GM21529 (cell line): ENCODE measurements around the gene KRT38.
"Not testable (repeated sequence)": the region's sequence is repeated elsewhere in the genome, so short reads cannot be mapped to it uniquely, and the experiment has no call there.

Source experiments
- ATAC-seq: cut with Tn5 transposase; IDR thresholded peaks from one replicate; pipeline ENCODE4 v1.9.1; 2021; ENCODE audit not compliant: unreplicated experiment

Gene KRT38

GRCh38 chr17:41424111-41424635, 16.6 kb downstream of the KRT38 start, which contains the start of gene KRT37:
Gene KRT37 (minus strand): TSS chr17:41424585. CDS start chr17:41424523, 62 bp downstream.
- ATAC-seq = no peak

- not testable (repeated sequence) for ATAC-seq
Observed at GRCh38 chr17:41422586-41422985, 18.2 kb downstream of the KRT38 start.

- no peak for ATAC-seq
Observed at GRCh38 chr17:41421617-41422016, 19.2 kb downstream of the KRT38 start.

- no peak for ATAC-seq
Observed at GRCh38 chr17:41421116-41421515, 19.7 kb downstream of the KRT38 start.

- no peak for ATAC-seq
Observed at GRCh38 chr17:41420134-41420533, 20.6 kb downstream of the KRT38 start.

GRCh38 chr17:41419716-41420115, 21.1 kb downstream of the KRT38 start:
- ATAC-seq = no peak

GRCh38 chr17:41418116-41418860, 22.5 kb downstream of the KRT38 start:
- no peak for ATAC-seq

- ATAC-seq = no peak
Observed at GRCh38 chr17:41417576-41418015, 23.2 kb downstream of the KRT38 start.

GRCh38 chr17:41417127-41417526, 23.7 kb downstream of the KRT38 start:
- ATAC-seq = no peak

GRCh38 chr17:41416479-41416878, 24.3 kb downstream of the KRT38 start:
- no peak for ATAC-seq

- no peak for ATAC-seq
Observed at GRCh38 chr17:41415833-41416335, 24.9 kb downstream of the KRT38 start.

- no peak for ATAC-seq
Observed at GRCh38 chr17:41415411-41415810, 25.4 kb downstream of the KRT38 start.

GRCh38 chr17:41413982-41414381, 26.8 kb downstream of the KRT38 start:
- no peak for ATAC-seq

GRCh38 chr17:41413353-41413957, 27.3 kb downstream of the KRT38 start:
- ATAC-seq = no peak

- ATAC-seq = no peak
Observed at GRCh38 chr17:41411072-41411840, 29.5 kb downstream of the KRT38 start.

GRCh38 chr17:41407226-41407625, 33.6 kb downstream of the KRT38 start:
- no peak for ATAC-seq

GRCh38 chr17:41406205-41406604, 34.6 kb downstream of the KRT38 start:
- ATAC-seq = no peak

- no peak for ATAC-seq
Observed at GRCh38 chr17:41404024-41404671, 36.6 kb downstream of the KRT38 start.

- ATAC-seq = no peak
Observed at GRCh38 chr17:41403404-41404023, 37.3 kb downstream of the KRT38 start.

- ATAC-seq = no peak
Observed at GRCh38 chr17:41402161-41402560, 38.6 kb downstream of the KRT38 start.
